ENCODE results near the gene MANEAL.

Gene MANEAL

GRCh38 chr1:37828410-37829074, 34.9 kb downstream of the MANEAL start:
- no peak for DNase-seq

GRCh38 chr1:37831109-37831508, 37.5 kb downstream of the MANEAL start:
- DNase-seq = no peak

- no peak for DNase-seq
Measured at GRCh38 chr1:37831809-37832208, 38.2 kb downstream of the MANEAL start.

GRCh38 chr1:37836788-37837187, 43.1 kb downstream of the MANEAL start:
- no peak for DNase-seq

GRCh38 chr1:37839676-37840075, 46.0 kb downstream of the MANEAL start:
- DNase-seq = no peak

GRCh38 chr1:37840711-37841110, 47.1 kb downstream of the MANEAL start:
- no peak for DNase-seq

GRCh38 chr1:37841652-37842051, 48.0 kb downstream of the MANEAL start:
- DNase-seq = no peak

GRCh38 chr1:37844536-37844935, 50.9 kb downstream of the MANEAL start:
- no peak for DNase-seq

GRCh38 chr1:37845049-37845646, 51.5 kb downstream of the MANEAL start:
- DNase-seq = no peak

- no peak for DNase-seq
Measured at GRCh38 chr1:37845786-37846185, 52.1 kb downstream of the MANEAL start.

GRCh38 chr1:37846647-37847339, 53.1 kb downstream of the MANEAL start:
- DNase-seq = no peak

GRCh38 chr1:37849480-37849879, 55.8 kb downstream of the MANEAL start:
- DNase-seq = no peak

GRCh38 chr1:37850352-37850955, 56.8 kb downstream of the MANEAL start:
- no peak for DNase-seq
